Measurements from ENCODE around the gene ETS2. TPM values are rescaled to one million over a fixed set of nuclear protein-coding genes. Genes with fewer than 3 reads are reported as not detected.

ETS2 gene
- total RNA-seq, 1 donor from 2014 or later = 40.3 TPM

DNA sequence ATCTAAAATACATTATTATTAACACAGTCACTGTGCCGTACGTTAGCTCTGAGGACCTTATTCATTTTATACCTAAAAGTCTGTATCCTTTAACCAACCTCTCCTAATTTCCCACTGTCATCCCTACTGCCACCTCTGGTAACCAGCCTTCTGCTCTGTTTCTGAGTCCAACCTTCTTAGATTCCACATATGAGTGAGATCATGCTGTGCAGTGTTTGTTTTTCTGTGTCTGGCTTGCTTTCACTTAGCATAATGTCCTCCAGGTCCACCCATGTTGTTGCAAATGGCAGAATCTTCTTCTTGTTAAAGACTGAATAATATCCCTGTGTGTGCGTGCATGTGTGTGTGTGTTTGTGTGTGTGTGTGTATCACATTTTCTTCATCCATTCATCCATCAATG, 64.2 kb downstream of the ETS2 start:
- Mint-ChIP-seq H3K27ac (ENCODE audit: unreplicated experiment) (no peak overlapping the region), H3K36me3 (ENCODE audit: low read depth, unreplicated experiment) (peaks cover 3% of the 10 kb centered on the region), H3K9me3 (ENCODE audit: unreplicated experiment) (peaks cover 3% of the 10 kb centered on the region), H3K4me3 (ENCODE audit: unreplicated experiment) (no peak overlapping the region), H3K4me1 (ENCODE audit: low read depth, unreplicated experiment) (peaks cover 6% of the 10 kb centered on the region), H3K27me3 (ENCODE audit: low read depth, unreplicated experiment) (no peaks in the 10 kb centered on the region)
- H2AFZ ChIP-seq (ENCODE audit: low read depth, low read length) = no peak overlapping the region
- no peak for DNase-seq (ENCODE audit: low read depth)
- no peak for FAIRE-seq
- H3K9me3 ChIP-seq (ENCODE audit: insufficient read depth, low read depth, low read length) = no peaks in the 10 kb centered on the region
- no peak overlapping the region for H3K4me2 ChIP-seq (ENCODE audit: low read length)
- H3K4me3 ChIP-seq (ENCODE audit: insufficient read depth, low read depth, low read length) = no peak overlapping the region
- TF ChIP-seq EZH2 (IDR thresholded peaks at IDR 0.05; ENCODE audit: insufficient read depth, low read length) = no peak
- TF ChIP-seq, protein P1, sequence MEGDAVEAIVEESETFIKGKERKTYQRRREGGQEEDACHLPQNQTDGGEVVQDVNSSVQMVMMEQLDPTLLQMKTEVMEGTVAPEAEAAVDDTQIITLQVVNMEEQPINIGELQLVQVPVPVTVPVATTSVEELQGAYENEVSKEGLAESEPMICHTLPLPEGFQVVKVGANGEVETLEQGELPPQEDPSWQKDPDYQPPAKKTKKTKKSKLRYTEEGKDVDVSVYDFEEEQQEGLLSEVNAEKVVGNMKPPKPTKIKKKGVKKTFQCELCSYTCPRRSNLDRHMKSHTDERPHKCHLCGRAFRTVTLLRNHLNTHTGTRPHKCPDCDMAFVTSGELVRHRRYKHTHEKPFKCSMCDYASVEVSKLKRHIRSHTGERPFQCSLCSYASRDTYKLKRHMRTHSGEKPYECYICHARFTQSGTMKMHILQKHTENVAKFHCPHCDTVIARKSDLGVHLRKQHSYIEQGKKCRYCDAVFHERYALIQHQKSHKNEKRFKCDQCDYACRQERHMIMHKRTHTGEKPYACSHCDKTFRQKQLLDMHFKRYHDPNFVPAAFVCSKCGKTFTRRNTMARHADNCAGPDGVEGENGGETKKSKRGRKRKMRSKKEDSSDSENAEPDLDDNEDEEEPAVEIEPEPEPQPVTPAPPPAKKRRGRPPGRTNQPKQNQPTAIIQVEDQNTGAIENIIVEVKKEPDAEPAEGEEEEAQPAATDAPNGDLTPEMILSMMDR (IDR thresholded peaks at IDR 0.05; ENCODE audit: insufficient read depth, low read depth, low read length) = no peak
- H3K36me3 ChIP-seq (ENCODE audit: insufficient read depth, low read length) = no peaks in the 10 kb centered on the region
- no peak overlapping the region for H3K27ac ChIP-seq (ENCODE audit: low read depth, low read length)
- H3K79me2 ChIP-seq (ENCODE audit: insufficient read depth, low read length) = no peaks in the 10 kb centered on the region
- no peak overlapping the region for H3K9ac ChIP-seq (ENCODE audit: low read length)
- H4K20me1 ChIP-seq (ENCODE audit: insufficient read depth, low read length) = no peaks in the 10 kb centered on the region
- H3K27me3 ChIP-seq (ENCODE audit: insufficient read depth, low read length) = no peaks in the 10 kb centered on the region
- no peaks in the 10 kb centered on the region for H3K4me1 ChIP-seq (ENCODE audit: insufficient read depth, low read length)

All from astrocyte (in vitro differentiated cells and primary cell).